PFSK-1 (cell line): ENCODE measurements around the gene FAM219B.

Experiments used
- TAF1 ChIP-seq: IDR thresholded peaks from 2 replicates; pipeline ENCODE4 v1.6.1; 2012; ENCODE audit warnings: low read length, control low read depth, borderline replicate concordance; ENCODE audit not compliant: insufficient read depth
- TF ChIP-seq, protein P1 (sequence below), 2 experiments: IDR thresholded peaks; 2 replicates each; pipeline versions ENCODE4 v1.6.1 to v1.8.0; 2011 to 2012; ENCODE audit warnings: low read depth in 2 of 2, low read length in 2 of 2, control low read depth in 1 of 2, inconsistent platforms in 1 of 2, mild to moderate bottlenecking in 1 of 2, moderate library complexity in 1 of 2; ENCODE audit not compliant: insufficient read depth in 1 of 2

GRCh38 chr15:74951006-74951405, 44.4 kb upstream of the FAM219B start:
- TF ChIP-seq, protein P1, sequence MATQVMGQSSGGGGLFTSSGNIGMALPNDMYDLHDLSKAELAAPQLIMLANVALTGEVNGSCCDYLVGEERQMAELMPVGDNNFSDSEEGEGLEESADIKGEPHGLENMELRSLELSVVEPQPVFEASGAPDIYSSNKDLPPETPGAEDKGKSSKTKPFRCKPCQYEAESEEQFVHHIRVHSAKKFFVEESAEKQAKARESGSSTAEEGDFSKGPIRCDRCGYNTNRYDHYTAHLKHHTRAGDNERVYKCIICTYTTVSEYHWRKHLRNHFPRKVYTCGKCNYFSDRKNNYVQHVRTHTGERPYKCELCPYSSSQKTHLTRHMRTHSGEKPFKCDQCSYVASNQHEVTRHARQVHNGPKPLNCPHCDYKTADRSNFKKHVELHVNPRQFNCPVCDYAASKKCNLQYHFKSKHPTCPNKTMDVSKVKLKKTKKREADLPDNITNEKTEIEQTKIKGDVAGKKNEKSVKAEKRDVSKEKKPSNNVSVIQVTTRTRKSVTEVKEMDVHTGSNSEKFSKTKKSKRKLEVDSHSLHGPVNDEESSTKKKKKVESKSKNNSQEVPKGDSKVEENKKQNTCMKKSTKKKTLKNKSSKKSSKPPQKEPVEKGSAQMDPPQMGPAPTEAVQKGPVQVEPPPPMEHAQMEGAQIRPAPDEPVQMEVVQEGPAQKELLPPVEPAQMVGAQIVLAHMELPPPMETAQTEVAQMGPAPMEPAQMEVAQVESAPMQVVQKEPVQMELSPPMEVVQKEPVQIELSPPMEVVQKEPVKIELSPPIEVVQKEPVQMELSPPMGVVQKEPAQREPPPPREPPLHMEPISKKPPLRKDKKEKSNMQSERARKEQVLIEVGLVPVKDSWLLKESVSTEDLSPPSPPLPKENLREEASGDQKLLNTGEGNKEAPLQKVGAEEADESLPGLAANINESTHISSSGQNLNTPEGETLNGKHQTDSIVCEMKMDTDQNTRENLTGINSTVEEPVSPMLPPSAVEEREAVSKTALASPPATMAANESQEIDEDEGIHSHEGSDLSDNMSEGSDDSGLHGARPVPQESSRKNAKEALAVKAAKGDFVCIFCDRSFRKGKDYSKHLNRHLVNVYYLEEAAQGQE (IDR thresholded peaks at IDR 0.05; ENCODE audit: insufficient read depth in 1 of 2, low read depth in 2 of 2, low read length in 2 of 2): no peak
- no peak for TF ChIP-seq TAF1
